Mesendoderm (in vitro differentiated cells): ENCODE results near the gene MYOCD.

Experiments
- DNase-seq: peaks from one replicate; pipeline ENCODE4 v3.0.0; 2013
- H2AK5ac ChIP-seq: 2 replicates; pipeline ENCODE4 v1.6.1; 2013; ENCODE audit warnings: low read length, inconsistent platforms
- H2BK120ac ChIP-seq: 2 replicates; pipeline ENCODE4 v1.6.1; 2013; ENCODE audit warnings: low read depth, mild to moderate bottlenecking, low read length, moderate library complexity, mixed read lengths
- H2BK15ac ChIP-seq: replicated peaks from 2 replicates; pipeline ENCODE4 v1.6.1; 2013; ENCODE audit warnings: low read depth, mild to moderate bottlenecking, moderate library complexity
- H2BK5ac ChIP-seq: 2 replicates; pipeline ENCODE4 v1.6.1; 2013; ENCODE audit warnings: low read length, inconsistent platforms
- H3K18ac ChIP-seq: 2 replicates; pipeline ENCODE4 v1.6.1; 2013; ENCODE audit warnings: mild to moderate bottlenecking, low read length, mixed read lengths
- H3K23ac ChIP-seq: one replicate; pipeline ENCODE4 v1.6.1; 2013; ENCODE audit warnings: low read length
- H3K27ac ChIP-seq: 2 replicates; pipeline ENCODE4 v1.5.1; 2013; ENCODE audit warnings: low read depth, mild to moderate bottlenecking, inconsistent platforms, low read length, moderate library complexity
- H3K27me3 ChIP-seq: 2 replicates; pipeline ENCODE4 v1.6.1; 2013; ENCODE audit warnings: low read length, control low read depth, mild to moderate bottlenecking, inconsistent platforms; ENCODE audit not compliant: insufficient read depth, poor library complexity
- H3K36me3 ChIP-seq: 2 replicates; pipeline ENCODE4 v1.6.1; 2013; ENCODE audit warnings: low read length, inconsistent platforms; ENCODE audit not compliant: control insufficient read depth, insufficient read depth
- H3K4ac ChIP-seq: one replicate; pipeline ENCODE4 v1.6.1; 2013; ENCODE audit warnings: low read depth, mild to moderate bottlenecking, low read length, moderate library complexity
- H3K4me1 ChIP-seq: 2 replicates; pipeline ENCODE4 v1.6.1; 2013; ENCODE audit warnings: low read depth, low read length, inconsistent platforms; ENCODE audit not compliant: control insufficient read depth
- H3K4me2 ChIP-seq: 2 replicates; pipeline ENCODE4 v1.6.1; 2013; ENCODE audit warnings: low read length
- H3K4me3 ChIP-seq: 2 replicates; pipeline ENCODE4 v1.5.1; 2013; ENCODE audit warnings: mild to moderate bottlenecking, low read length
- H3K56ac ChIP-seq: one replicate; pipeline ENCODE4 v1.6.1; 2013; ENCODE audit warnings: low read length
- H3K79me1 ChIP-seq: 2 replicates; pipeline ENCODE4 v1.6.1; 2013; ENCODE audit warnings: low read length, inconsistent platforms
- H3K79me2 ChIP-seq: 2 replicates; pipeline ENCODE4 v1.6.1; 2013; ENCODE audit warnings: mild to moderate bottlenecking, low read length; ENCODE audit not compliant: control insufficient read depth, insufficient read depth
- H3K9ac ChIP-seq: 2 replicates; pipeline ENCODE4 v1.6.1; 2013; ENCODE audit warnings: low read length, inconsistent platforms
- H4K5ac ChIP-seq: one replicate; pipeline ENCODE4 v1.6.1; 2013; ENCODE audit warnings: low read length
- H4K8ac ChIP-seq: one replicate; pipeline ENCODE4 v1.6.1; 2013; ENCODE audit warnings: low read depth, mild to moderate bottlenecking, control low read depth, low read length, moderate library complexity
- WGBS: extraction: QIAGEN DNeasy Blood & Tissue Kit; methylation state at CpG from one replicate; pipeline ENCODE4 v1.1.7; 2013; ENCODE audit warnings: low lambda C conversion rate, missing lambda C conversion rate; ENCODE audit not compliant: insufficient coverage; ENCODE audit errors: extremely low coverage; 5-methylcytosine and 5-hydroxymethylcytosine counted together

The MYOCD gene

GRCh38 chr17:12790249-12791106 lies 124.8 kb downstream of the MYOCD start:
- no peaks in the 10 kb centered on the region for H3K27me3 ChIP-seq
- peak overlapping the region; percentile 94 for H3K56ac ChIP-seq
- H3K27ac ChIP-seq, result no peak overlapping the region
- H3K36me3 ChIP-seq, result no peaks in the 10 kb centered on the region
- no peak overlapping the region for H4K8ac ChIP-seq
- H3K4ac ChIP-seq, result no peak overlapping the region
- H2AK5ac ChIP-seq, result no peak overlapping the region
- H3K4me1 ChIP-seq, result peaks cover 5% of the 10 kb centered on the region
- H3K4me3 ChIP-seq, result peak overlapping the region; percentile 74
- H2BK15ac ChIP-seq, result no peak overlapping the region
- no peak overlapping the region for H2BK5ac ChIP-seq
- H3K23ac ChIP-seq, result peak overlapping the region; percentile 60
- DNase-seq, result peak; percentile 69
- H3K9ac ChIP-seq, result peak overlapping the region; percentile 68
- no CpG with 5 or more reads among the region's 27 CpGs for WGBS
- peak overlapping the region; percentile 72 for H3K4me2 ChIP-seq
- H4K5ac ChIP-seq, result no peak overlapping the region
- no peak overlapping the region for H3K18ac ChIP-seq
- peaks cover 9% of the 10 kb centered on the region for H3K79me2 ChIP-seq
- no peak overlapping the region for H2BK120ac ChIP-seq
- peaks cover 12% of the 10 kb centered on the region for H3K79me1 ChIP-seq

- WGBS, result no CpG with 5 or more reads among the region's 6 CpGs
- DNase-seq, result no peak
Measured at GRCh38 chr17:12794919-12795532, 129.3 kb downstream of the MYOCD start.

GRCh38 chr17:12800855-12801365 lies 135.2 kb downstream of the MYOCD start:
- H2BK120ac ChIP-seq, result no peak overlapping the region

More at GRCh38 chr17:12794919-12795532, 129.3 kb downstream of the MYOCD start:
- Histone ChIP-seq H3K4me3 (no peak overlapping the region), H3K9ac (no peak overlapping the region), H2BK5ac (no peak overlapping the region), H4K5ac (no peak overlapping the region), H3K56ac (no peak overlapping the region), H3K79me1 (peaks cover 12% of the 10 kb centered on the region), H2BK120ac (no peak overlapping the region), H3K36me3 (no peaks in the 10 kb centered on the region), H4K8ac (no peak overlapping the region), H3K18ac (no peak overlapping the region), H3K23ac (no peak overlapping the region), H3K79me2 (peaks cover 9% of the 10 kb centered on the region), H2BK15ac (no peak overlapping the region), H2AK5ac (no peak overlapping the region), H3K27me3 (no peaks in the 10 kb centered on the region), H3K4ac (no peak overlapping the region), H3K4me2 (no peak overlapping the region), H3K4me1 (peaks cover 5% of the 10 kb centered on the region), H3K27ac (no peak overlapping the region)

GRCh38 chr17:12806630-12807029 lies 140.9 kb downstream of the MYOCD start:
- WGBS, result no CpG with 5 or more reads among the region's 1 CpG
- H4K8ac ChIP-seq, result no peak overlapping the region
- H3K79me1 ChIP-seq, result peaks cover 5% of the 10 kb centered on the region
- no peak overlapping the region for H3K18ac ChIP-seq
- H3K23ac ChIP-seq, result no peak overlapping the region
- no peak overlapping the region for H3K56ac ChIP-seq
- H4K5ac ChIP-seq, result no peak overlapping the region
- H2BK5ac ChIP-seq, result no peak overlapping the region
- no peaks in the 10 kb centered on the region for H3K79me2 ChIP-seq
- H3K27ac ChIP-seq, result no peak overlapping the region
- H3K4me2 ChIP-seq, result no peak overlapping the region
- no peak overlapping the region for H3K9ac ChIP-seq
- no peak for DNase-seq
- H2BK15ac ChIP-seq, result no peak overlapping the region
- H3K4me1 ChIP-seq, result no peaks in the 10 kb centered on the region
- no peaks in the 10 kb centered on the region for H3K27me3 ChIP-seq
- no peaks in the 10 kb centered on the region for H3K36me3 ChIP-seq
- H3K4ac ChIP-seq, result no peak overlapping the region
- no peak overlapping the region for H2BK120ac ChIP-seq
- H2AK5ac ChIP-seq, result no peak overlapping the region
- no peak overlapping the region for H3K4me3 ChIP-seq

More at GRCh38 chr17:12800855-12801365, 135.2 kb downstream of the MYOCD start:
- Histone ChIP-seq H3K9ac (no peak overlapping the region), H3K23ac (no peak overlapping the region), H2AK5ac (no peak overlapping the region), H3K4ac (no peak overlapping the region), H3K27ac (no peak overlapping the region), H3K4me2 (no peak overlapping the region), H4K5ac (no peak overlapping the region), H3K79me1 (peaks cover 5% of the 10 kb centered on the region), H3K36me3 (no peaks in the 10 kb centered on the region), H3K56ac (no peak overlapping the region), H2BK5ac (no peak overlapping the region), H3K27me3 (no peaks in the 10 kb centered on the region), H3K4me1 (no peaks in the 10 kb centered on the region), H2BK15ac (no peak overlapping the region), H3K79me2 (no peaks in the 10 kb centered on the region), H4K8ac (no peak overlapping the region), H3K4me3 (no peak overlapping the region), H3K18ac (no peak overlapping the region)
- no peak for DNase-seq
- no CpG with 5 or more reads among the region's 3 CpGs for WGBS

- Histone ChIP-seq H3K27ac (no peak overlapping the region), H3K18ac (no peak overlapping the region), H3K79me1 (peaks cover 5% of the 10 kb centered on the region), H3K79me2 (no peaks in the 10 kb centered on the region), H2BK5ac (no peak overlapping the region), H3K4me2 (no peak overlapping the region), H3K4me1 (no peaks in the 10 kb centered on the region), H2AK5ac (no peak overlapping the region), H2BK15ac (no peak overlapping the region), H3K4ac (no peak overlapping the region), H2BK120ac (no peak overlapping the region), H3K4me3 (no peak overlapping the region), H4K5ac (no peak overlapping the region), H4K8ac (no peak overlapping the region), H3K9ac (no peak overlapping the region), H3K27me3 (no peaks in the 10 kb centered on the region), H3K56ac (no peak overlapping the region), H3K23ac (no peak overlapping the region), H3K36me3 (no peaks in the 10 kb centered on the region)
- no peak for DNase-seq
- WGBS, result no CpG with 5 or more reads among the region's 3 CpGs
Measured at GRCh38 chr17:12808723-12809122, 143.0 kb downstream of the MYOCD start.
